ENCODE data around the gene DDRGK1.
"Not testable (repeated sequence)": the region's sequence is repeated elsewhere in the genome, so short reads cannot be mapped to it uniquely, and the experiment has no call there.

DDRGK1 gene

GRCh38 chr20:3183896-3184612, 20.4 kb downstream of the DDRGK1 start:
- DNase-seq = no peak

GRCh38 chr20:3182429-3182828, 22.1 kb downstream of the DDRGK1 start:
- DNase-seq = not testable (repeated sequence)

- peak in 1 of 4 experiments; percentile 7 for DNase-seq
Observed at GRCh38 chr20:3181270-3181669, 23.2 kb downstream of the DDRGK1 start.

GRCh38 chr20:3180319-3180718, 24.2 kb downstream of the DDRGK1 start:
- no peak for DNase-seq

GRCh38 chr20:3177746-3178485, 26.6 kb downstream of the DDRGK1 start:
- peak in 3 of 4 experiments; percentile 38 to 51 (median 44) for DNase-seq

GRCh38 chr20:3175270-3175669, 29.2 kb downstream of the DDRGK1 start:
- no peak for DNase-seq

GRCh38 chr20:3174442-3175261, 29.8 kb downstream of the DDRGK1 start:
- DNase-seq = peak in 1 of 4 experiments; percentile 9

GRCh38 chr20:3173610-3174441, 30.7 kb downstream of the DDRGK1 start:
- DNase-seq = peak; percentile 83 to 96 (median 90)

GRCh38 chr20:3172933-3173609, 31.4 kb downstream of the DDRGK1 start, which contains the start of gene LZTS3:
LZTS3 (minus strand) TSS chr20:3173549; CDS start chr20:3167163, 6,386 bp downstream.
- peak; percentile 52 to 81 (median 62) for DNase-seq

GRCh38 chr20:3172126-3172932, 32.2 kb downstream of the DDRGK1 start:
- no peak for DNase-seq

GRCh38 chr20:3171391-3172125, 32.9 kb downstream of the DDRGK1 start:
- DNase-seq = no peak

GRCh38 chr20:3168829-3169590, 35.5 kb downstream of the DDRGK1 start:
- no peak for DNase-seq

GRCh38 chr20:3168079-3168828, 36.2 kb downstream of the DDRGK1 start:
- no peak for DNase-seq

GRCh38 chr20:3167738-3168078, 36.8 kb downstream of the DDRGK1 start:
- no peak for DNase-seq

- DNase-seq = no peak
Observed at GRCh38 chr20:3166913-3167342, 37.6 kb downstream of the DDRGK1 start.

GRCh38 chr20:3166338-3166912, 38.1 kb downstream of the DDRGK1 start:
- DNase-seq = no peak

- peak; percentile 26 to 68 (median 54) for DNase-seq
Observed at GRCh38 chr20:3165473-3166337, 38.8 kb downstream of the DDRGK1 start.
